H1 (cell line): ENCODE data around the gene CRISPLD2. TPM values are rescaled to one million over a fixed set of nuclear protein-coding genes. Genes with fewer than 3 reads are reported as not detected.
A peak's percentile ranks its signal among the peaks of the same experiment; 100 is the strongest.

Experiments used
- CTCF ChIA-PET: fragments of 300-600 bp; sonication (Branson Sonifier 250); formaldehyde crosslinking; loops from one replicate; lab custom pipeline; 2021; ENCODE audit not compliant: partially characterized antibody; lab: Charles Lee
- POLR2A ChIA-PET: fragments of 300-600 bp; sonication (Branson Sonifier 250); formaldehyde crosslinking; loops from one replicate; lab custom pipeline; 2021; ENCODE audit warnings: inconsistent platforms; ENCODE audit not compliant: partially characterized antibody; lab: Charles Lee
- DNase-seq, 2 experiments: peaks; one replicate each; pipeline versions ENCODE4 v3.0.0 to v3.0.0-alpha.2; 2010 to 2022; ENCODE audit warnings: low spot score in 2 of 2, low read depth in 1 of 2, mixed read lengths in 1 of 2
- FAIRE-seq: peaks from 2 replicates; lab custom pipeline; 2011; peaks lifted over from hg19 to GRCh38; lab: Jason Lieb, UNC
- H2AFZ ChIP-seq: 2 replicates; pipeline ENCODE4 v1.8.1; 2012; ENCODE audit warnings: low read length, inconsistent platforms
- H2AK5ac ChIP-seq: 2 replicates; pipeline ENCODE4 v1.6.1; 2013; ENCODE audit warnings: low read depth, low read length
- H2BK120ac ChIP-seq: replicated peaks from 2 replicates; pipeline ENCODE3; 2013; ENCODE audit warnings: low read depth, low read length, inconsistent platforms
- H2BK12ac ChIP-seq: 2 replicates; pipeline ENCODE4 v1.6.1; 2013; ENCODE audit warnings: low read depth, low read length
- H2BK15ac ChIP-seq: 2 replicates; pipeline ENCODE4 v1.6.1; 2013; ENCODE audit warnings: low read length
- H2BK20ac ChIP-seq: 2 replicates; pipeline ENCODE4 v1.6.1; 2013; ENCODE audit warnings: low read length
- H2BK5ac ChIP-seq: 2 replicates; pipeline ENCODE4 v1.6.1; 2013; ENCODE audit warnings: low read depth, low read length
- H3K14ac ChIP-seq: 2 replicates; pipeline ENCODE4 v1.6.1; 2013; ENCODE audit warnings: inconsistent platforms; ENCODE audit not compliant: insufficient read length
- H3K18ac ChIP-seq: 2 replicates; pipeline ENCODE4 v1.6.1; 2013; ENCODE audit warnings: low read length; ENCODE audit errors: extremely low read depth
- H3K23ac ChIP-seq: 2 replicates; pipeline ENCODE4 v1.6.1; 2013; ENCODE audit warnings: inconsistent platforms; ENCODE audit not compliant: insufficient read length
- H3K23me2 ChIP-seq: 2 replicates; pipeline ENCODE4 v1.6.1; 2013; ENCODE audit warnings: low read depth, low read length
- H3K27ac ChIP-seq: 2 replicates; pipeline ENCODE4 v1.6.1; 2011; ENCODE audit warnings: low read depth, low read length, inconsistent platforms
- H3K27me3 ChIP-seq, 4 experiments: replicated peaks in 1 of 4; 1 replicate in 1 of 4; 2 replicates in 3 of 4; pipeline versions ENCODE4 v1.6.1 to v1.8.1; 2011 to 2013; ENCODE audit warnings: low read length in 3 of 4, mild to moderate bottlenecking in 3 of 4, inconsistent platforms in 2 of 4, mixed read lengths in 2 of 4, moderate library complexity in 1 of 4; ENCODE audit not compliant: control insufficient read depth in 3 of 4, insufficient read depth in 3 of 4; ENCODE audit errors: extremely low read depth in 1 of 4
- H3K36me3 ChIP-seq, 4 experiments: 2 replicates each; pipeline versions ENCODE4 v1.6.1 to v1.8.1; 2011 to 2013; ENCODE audit warnings: mild to moderate bottlenecking in 4 of 4, low read length in 3 of 4, moderate library complexity in 2 of 4, control low read depth in 1 of 4, inconsistent platforms in 1 of 4; ENCODE audit not compliant: insufficient read depth in 4 of 4, control insufficient read depth in 2 of 4
- H3K4ac ChIP-seq: replicated peaks from 2 replicates; pipeline ENCODE3; 2013; ENCODE audit warnings: low read length, low read depth, mixed read lengths, inconsistent platforms; ENCODE audit not compliant: insufficient read length
- H3K4me1 ChIP-seq, 4 experiments: replicated peaks in 1 of 4; 1 replicate in 1 of 4; 2 replicates in 3 of 4; pipeline versions ENCODE4 v1.6.1 to v1.8.1; 2011 to 2013; ENCODE audit warnings: low read length in 3 of 4, inconsistent platforms in 2 of 4, mixed read lengths in 1 of 4; ENCODE audit not compliant: insufficient read depth in 4 of 4, control insufficient read depth in 3 of 4
- H3K4me2 ChIP-seq, 2 experiments: 2 replicates each; pipeline versions ENCODE4 v1.6.1 to v1.8.1; 2011 to 2013; ENCODE audit warnings: low read depth in 2 of 2, low read length in 2 of 2, control low read depth in 1 of 2, inconsistent platforms in 1 of 2, mild to moderate bottlenecking in 1 of 2; ENCODE audit not compliant: insufficient read depth in 1 of 2
- H3K4me3 ChIP-seq, 4 experiments: fragments of 200-600, 300-600 bp in 1 of 4; sonication (generic), shearing (Covaris generic), sonication (Bioruptor Twin) in 1 of 4; 2 replicates each; pipeline versions ENCODE4 v1.5.1 to v1.8.1; 2011 to 2016; ENCODE audit warnings: low read length in 4 of 4, low read depth in 3 of 4, control low read depth in 2 of 4, inconsistent platforms in 2 of 4, mild to moderate bottlenecking in 2 of 4, mixed read lengths in 1 of 4, moderate library complexity in 1 of 4; ENCODE audit not compliant: insufficient read depth in 2 of 4; ENCODE audit errors: extremely low read depth in 1 of 4
- H3K56ac ChIP-seq: replicated peaks from 2 replicates; pipeline ENCODE3; 2013; ENCODE audit warnings: low read depth, mild to moderate bottlenecking, mixed read lengths, low read length, inconsistent platforms; ENCODE audit not compliant: insufficient read length
- H3K79me1 ChIP-seq: 2 replicates; pipeline ENCODE4 v1.6.1; 2013; ENCODE audit warnings: low read depth, low read length, control low read depth
- H3K79me2 ChIP-seq, 2 experiments: 2 replicates each; pipeline versions ENCODE4 v1.6.1 to v1.8.1; 2012 to 2013; ENCODE audit warnings: low read length in 2 of 2, mild to moderate bottlenecking in 2 of 2, inconsistent platforms in 1 of 2; ENCODE audit not compliant: insufficient read depth in 2 of 2, control insufficient read depth in 1 of 2
- H3K9ac ChIP-seq, 4 experiments: replicated peaks in 1 of 4; 1 replicate in 1 of 4; 2 replicates in 3 of 4; pipeline versions ENCODE4 v1.6.1 to v1.8.1; 2011 to 2013; ENCODE audit warnings: low read depth in 3 of 4, low read length in 3 of 4, control low read depth in 2 of 4, mild to moderate bottlenecking in 2 of 4, moderate library complexity in 2 of 4, inconsistent platforms in 1 of 4; ENCODE audit errors: extremely low read depth in 1 of 4
- H3K9me3 ChIP-seq, 2 experiments: 2 replicates each; pipeline versions ENCODE4 v1.6.1 to v1.8.1; 2012 to 2013; ENCODE audit warnings: mild to moderate bottlenecking in 2 of 2, moderate library complexity in 2 of 2, control low read depth in 1 of 2, inconsistent platforms in 1 of 2, low read depth in 1 of 2, low read length in 1 of 2, mixed read lengths in 1 of 2; ENCODE audit not compliant: insufficient read depth in 2 of 2
- H4K20me1 ChIP-seq, 2 experiments: replicated peaks in 1 of 2; 2 replicates each; pipeline versions ENCODE3 to v1.8.1; 2011 to 2013; ENCODE audit warnings: inconsistent platforms in 2 of 2, low read length in 2 of 2, mild to moderate bottlenecking in 1 of 2; ENCODE audit not compliant: insufficient read depth in 2 of 2, control insufficient read depth in 1 of 2
- H4K5ac ChIP-seq: 2 replicates; pipeline ENCODE4 v1.6.1; 2013; ENCODE audit warnings: low read length, low read depth, mixed read lengths, inconsistent platforms; ENCODE audit not compliant: insufficient read length
- H4K8ac ChIP-seq: 2 replicates; pipeline ENCODE4 v1.8.0; 2013; ENCODE audit warnings: mild to moderate bottlenecking, moderate library complexity, low read length, inconsistent platforms; ENCODE audit not compliant: insufficient read depth; ENCODE audit errors: extremely low read depth
- H4K91ac ChIP-seq: replicated peaks from 2 replicates; pipeline ENCODE3; 2013; ENCODE audit warnings: low read length, mixed read lengths, inconsistent platforms; ENCODE audit not compliant: insufficient read length
- NANOG ChIP-seq: IDR thresholded peaks from 2 replicates; pipeline ENCODE4 v1.6.1; 2011; ENCODE audit warnings: low read length, low read depth, mild to moderate bottlenecking, inconsistent platforms; ENCODE audit not compliant: insufficient read depth, poor library complexity, severe bottlenecking
- NRF1 ChIP-seq: IDR thresholded peaks from 2 replicates; pipeline ENCODE4 v1.6.1; 2011; ENCODE audit warnings: mild to moderate bottlenecking, low read depth, low read length, improper control_type of control experiment
- ZNF274 ChIP-seq: IDR thresholded peaks from 2 replicates; pipeline ENCODE4 v1.7.0; 2012; ENCODE audit warnings: low read length, borderline replicate concordance; ENCODE audit errors: extremely low read depth
- WGBS, 2 experiments: shearing (Covaris generic) in 1 of 2; methylation state at CpG; one replicate each; pipeline versions ENCODE4 v1.1.6 to v1.1.7; 2013 to 2015; ENCODE audit warnings: low lambda C conversion rate in 2 of 2, mixed read lengths in 2 of 2, inconsistent platforms in 1 of 2, low coverage in 1 of 2, missing lambda C conversion rate in 1 of 2; ENCODE audit not compliant: insufficient replicate concordance in 2 of 2, insufficient coverage in 1 of 2, insufficient read length in 1 of 2; ENCODE audit errors: extremely low coverage in 1 of 2, missing lambda C conversion rate in 1 of 2; 5-methylcytosine and 5-hydroxymethylcytosine counted together
- polyA plus RNA-seq, 7 experiments: library from polyadenylated mRNA; depleted of rRNA in 3 of 7; stranded (reverse) in 5 of 7; unstranded in 2 of 7; fragments of >200 nt in 5 of 7; fragments of 200-250 nt in 2 of 7; gene quantifications; 1 replicate in 5 of 7; 2 replicates in 1 of 7; 4 replicates in 1 of 7; pipeline versions ENCODE4 v1.2.1 to v1.2.3, GENCODE V29; 2011 to 2013; ENCODE audit warnings: missing spikeins in 2 of 7, mixed read lengths in 2 of 7
- total RNA-seq: library from RNA; stranded (reverse); fragmentation: NEBNext Ultra II Directional; extraction: Animal tissue kit (Norgen Biotek cat#: 25700); gene quantifications from 2 replicates; pipeline ENCODE4 v1.2.1, GENCODE V29; 2021

The CRISPLD2 gene
- total and polyA plus RNA-seq, 2 of the 8 experiments (the other 6 are each of a cell fraction or from before 2014, with no cell fraction given): 2.7 to 5.1 TPM

- FAIRE-seq (no peak), DNase-seq (no peak)
- Histone ChIP-seq H3K14ac (no peak overlapping the region), H3K9ac (no peak overlapping the region), H3K36me3 (no peaks in the 10 kb centered on the region), H3K9me3 (no peaks in the 10 kb centered on the region), H4K5ac (no peak overlapping the region), H3K4me3 (no peak overlapping the region), H3K4ac (no peak overlapping the region), H2AFZ (no peak overlapping the region), H3K18ac (no peak overlapping the region), H3K27ac (no peak overlapping the region), H3K23ac (no peak overlapping the region), H3K27me3 (peaks cover 0 to 10% (median 6%) of the 10 kb centered on the region in 4 experiments; a peak in 3 of 7 replicates), H2BK120ac (no peak overlapping the region), H2AK5ac (no peak overlapping the region), H2BK5ac (no peak overlapping the region), H3K56ac (no peak overlapping the region), H4K8ac (no peak overlapping the region), H3K79me1 (no peaks in the 10 kb centered on the region), H3K23me2 (peaks cover 2% of the 10 kb centered on the region; the same call in 1 of the 2 replicates), H3K4me1 (peaks cover 3 to 27% (median 20%) of the 10 kb centered on the region in 4 experiments), H2BK20ac (no peak overlapping the region; the same call in 1 of the 2 replicates), H2BK15ac (0 out of 2 replicates have a peak overlapping the region, but pooled peaks have one; percentile 63), H4K91ac (no peak overlapping the region), H4K20me1 (no peaks in the 10 kb centered on the region), H3K4me2 (no peak overlapping the region), H2BK12ac (no peak overlapping the region), H3K79me2 (no peaks in the 10 kb centered on the region)
- CTCF ChIA-PET: interaction anchor here (0.5 to 2.2 kb wide), 10 partner anchors 8 to 114 kb away, joined by 3 to 7 read pairs (median 4); partner anchors contain the start of gene CRISPLD2
- WGBS, 2 experiments: 93% methylated on average over 17 of the region's 19 CpGs; no CpG with 5 or more reads in 1 of the 2 experiments
- TF ChIP-seq NRF1 (no peak), ZNF274 (no peak), NANOG (no peak)
- POLR2A ChIA-PET: interaction anchor here (1.1 to 2.0 kb wide), 2 partner anchors 9 to 10 kb away, joined by 3 to 6 read pairs; no protein-coding TSS in a partner anchor
Observed at GRCh38 chr16:84838383-84838948, 18.7 kb downstream of the CRISPLD2 start.
